Gastroesophageal sphincter (tissue), 3 donors: ENCODE results near the gene CASTOR1.

ENCODE experiments used
- POLR2A ChIP-seq, 2 donors: fragments of 450-650 bp; IDR thresholded peaks; one replicate each; pipeline ENCODE4 v1.6.1; 2017; ENCODE audit warnings: antibody characterized with exemption in 2 of 2, mild to moderate bottlenecking in 2 of 2, moderate library complexity in 1 of 2
- TF ChIP-seq, protein P1 (sequence below), 4 experiments: fragments of 200-600 bp in 2 of 4; fragments of 450-650 bp in 2 of 4; sonication (generic) in 1 of 4; IDR thresholded peaks; one replicate each; pipeline ENCODE4 v1.5.1; 2017 to 2019; ENCODE audit warnings: antibody characterized with exemption in 4 of 4, mild to moderate bottlenecking in 2 of 4, moderate library complexity in 2 of 4

GRCh38 chr22:30332551-30332950 is 43.2 kb upstream of the CASTOR1 start:
- TF ChIP-seq, protein P1, sequence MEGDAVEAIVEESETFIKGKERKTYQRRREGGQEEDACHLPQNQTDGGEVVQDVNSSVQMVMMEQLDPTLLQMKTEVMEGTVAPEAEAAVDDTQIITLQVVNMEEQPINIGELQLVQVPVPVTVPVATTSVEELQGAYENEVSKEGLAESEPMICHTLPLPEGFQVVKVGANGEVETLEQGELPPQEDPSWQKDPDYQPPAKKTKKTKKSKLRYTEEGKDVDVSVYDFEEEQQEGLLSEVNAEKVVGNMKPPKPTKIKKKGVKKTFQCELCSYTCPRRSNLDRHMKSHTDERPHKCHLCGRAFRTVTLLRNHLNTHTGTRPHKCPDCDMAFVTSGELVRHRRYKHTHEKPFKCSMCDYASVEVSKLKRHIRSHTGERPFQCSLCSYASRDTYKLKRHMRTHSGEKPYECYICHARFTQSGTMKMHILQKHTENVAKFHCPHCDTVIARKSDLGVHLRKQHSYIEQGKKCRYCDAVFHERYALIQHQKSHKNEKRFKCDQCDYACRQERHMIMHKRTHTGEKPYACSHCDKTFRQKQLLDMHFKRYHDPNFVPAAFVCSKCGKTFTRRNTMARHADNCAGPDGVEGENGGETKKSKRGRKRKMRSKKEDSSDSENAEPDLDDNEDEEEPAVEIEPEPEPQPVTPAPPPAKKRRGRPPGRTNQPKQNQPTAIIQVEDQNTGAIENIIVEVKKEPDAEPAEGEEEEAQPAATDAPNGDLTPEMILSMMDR (IDR thresholded peaks at IDR 0.05): no peak
- no peak for TF ChIP-seq POLR2A (IDR thresholded peaks at IDR 0.05)
